Coronary artery (tissue), 2 donors: ENCODE data around the gene PCNA.

Source experiments
- DNase-seq: peaks from one replicate; pipeline ENCODE4 v3.0.0-alpha.2; 2017; ENCODE audit warnings: low spot score
- H3K27ac ChIP-seq, 2 donors: fragments of 200-600 bp; sonication (generic); one replicate each; pipeline ENCODE4 v1.5.1; 2016 to 2019
- H3K4me3 ChIP-seq: fragments of 200-600 bp; sonication (generic); 2 replicates; pipeline ENCODE4 v1.5.1; 2016; ENCODE audit warnings: mild to moderate bottlenecking, moderate library complexity
- CTCF ChIP-seq: fragments of 200-600 bp; sonication (generic); IDR thresholded peaks from one replicate; pipeline ENCODE4 v1.5.1; 2019; ENCODE audit warnings: antibody characterized with exemption

The PCNA gene

GRCh38 chr20:5141615-5142014 lies 21.9 kb upstream of the PCNA start:
- TF ChIP-seq CTCF = no peak
- no peak for DNase-seq
- H3K27ac ChIP-seq = no peak overlapping the region
- H3K4me3 ChIP-seq = no peak overlapping the region

- H3K27ac ChIP-seq = no peak overlapping the region
- TF ChIP-seq CTCF = no peak
- no peak for DNase-seq
- H3K4me3 ChIP-seq = no peak overlapping the region
These were observed 20.4 kb upstream of the PCNA start for GRCh38 chr20:5140195-5140594.

- TF ChIP-seq CTCF = no peak
- peak overlapping the region; percentile 80 to 84 for H3K27ac ChIP-seq
- peak overlapping the region; percentile 7 for H3K4me3 ChIP-seq
- DNase-seq = no peak
These were observed 16.3 kb upstream of the PCNA start for GRCh38 chr20:5136096-5136495.

GRCh38 chr20:5135363-5136012 lies 15.7 kb upstream of the PCNA start:
- Histone ChIP-seq H3K27ac (peak overlapping the region; percentile 80 to 84), H3K4me3 (peak overlapping the region; percentile 7)
- DNase-seq = no peak
- no peak for TF ChIP-seq CTCF

- TF ChIP-seq CTCF = no peak
- Histone ChIP-seq H3K4me3 (no peak overlapping the region), H3K27ac (peak overlapping the region; percentile 44 to 80)
- DNase-seq = no peak
These were observed 14.2 kb upstream of the PCNA start for GRCh38 chr20:5133998-5134397.

GRCh38 chr20:5131502-5131901 lies 11.7 kb upstream of the PCNA start:
- no peak for TF ChIP-seq CTCF
- no peak for DNase-seq
- no peak overlapping the region for H3K4me3 ChIP-seq
- H3K27ac ChIP-seq = peak overlapping the region; percentile 77 to 98

- H3K27ac ChIP-seq = peak overlapping the region; percentile 98 to 99
- DNase-seq = no peak
- no peak for TF ChIP-seq CTCF
- peak overlapping the region; percentile 92 for H3K4me3 ChIP-seq
These were observed 9.1 kb upstream of the PCNA start for GRCh38 chr20:5128886-5129285.
